ENCODE results near the gene DGUOK.

GRCh38 chr2:73894475-73894850 is 32.2 kb upstream of the DGUOK start:
- no peak for TF ChIP-seq EZH2 (IDR thresholded peaks at IDR 0.05; ENCODE audit: insufficient read depth, poor library complexity, severe bottlenecking)
- TF ChIP-seq EZH2phosphoT487 (IDR thresholded peaks at IDR 0.05; ENCODE audit: insufficient read depth, low read depth): no peak
